ENCODE results near the gene RFPL2.

RFPL2 gene

GRCh38 chr22:32204856-32205722 is at the start of gene RFPL2:
Gene RFPL2 (minus strand): TSS chr22:32205073. CDS start chr22:32202451, 2,622 bp downstream.
- no peak for DNase-seq

- no peak for DNase-seq
Observed at GRCh38 chr22:32249231-32249630, 44.4 kb upstream of the RFPL2 start.

GRCh38 chr22:32248276-32248675 is 43.4 kb upstream of the RFPL2 start:
- DNase-seq = no peak

- no peak for DNase-seq
Observed at GRCh38 chr22:32246166-32246565, 41.3 kb upstream of the RFPL2 start.

DNA sequence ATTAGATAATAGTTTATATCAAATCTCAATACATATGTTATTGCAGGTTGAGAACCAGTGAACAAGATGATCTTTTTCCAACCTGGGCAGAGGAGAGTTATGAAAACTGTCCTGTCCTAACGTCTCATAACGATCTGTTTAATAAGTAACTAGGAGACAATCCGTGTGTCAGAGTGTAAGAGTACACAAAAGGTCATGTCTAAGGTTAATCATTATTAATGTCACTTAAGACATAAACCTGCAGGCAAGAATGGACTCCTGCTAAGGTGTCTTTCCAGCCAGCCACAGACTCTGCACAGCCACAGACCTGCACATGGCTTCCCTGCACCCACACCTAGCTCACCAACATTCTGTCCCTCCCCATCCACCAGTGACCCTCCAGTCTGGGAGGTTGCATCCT is 40.2 kb upstream of the RFPL2 start:
- no peak for DNase-seq

GRCh38 chr22:32244547-32244946 is 39.7 kb upstream of the RFPL2 start:
- DNase-seq = no peak

GRCh38 chr22:32240461-32240860 is 35.6 kb upstream of the RFPL2 start:
- no peak for DNase-seq

DNA sequence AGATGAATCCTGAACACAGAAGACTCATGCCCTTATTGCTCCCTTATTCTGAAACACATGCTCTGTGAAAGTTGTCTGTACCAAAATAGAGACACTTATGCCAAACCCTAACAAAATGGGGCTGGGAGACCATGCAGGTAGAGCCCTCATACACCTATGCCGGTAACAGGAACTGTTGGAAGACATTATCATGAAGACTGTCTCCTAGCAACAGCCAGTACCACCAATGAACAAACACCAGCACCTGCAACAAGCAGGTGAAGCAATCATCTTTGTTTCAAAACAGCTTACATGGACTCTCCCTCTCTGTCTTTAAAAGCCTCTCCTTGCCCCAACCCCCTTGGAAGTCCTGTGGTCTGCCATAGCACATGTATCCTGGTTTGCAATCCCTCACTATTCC is 33.0 kb upstream of the RFPL2 start:
- no peak for DNase-seq

- DNase-seq = no peak
Observed at GRCh38 chr22:32236970-32237369, 32.1 kb upstream of the RFPL2 start.

GRCh38 chr22:32233091-32233490 is 28.2 kb upstream of the RFPL2 start:
- no peak for DNase-seq

DNA sequence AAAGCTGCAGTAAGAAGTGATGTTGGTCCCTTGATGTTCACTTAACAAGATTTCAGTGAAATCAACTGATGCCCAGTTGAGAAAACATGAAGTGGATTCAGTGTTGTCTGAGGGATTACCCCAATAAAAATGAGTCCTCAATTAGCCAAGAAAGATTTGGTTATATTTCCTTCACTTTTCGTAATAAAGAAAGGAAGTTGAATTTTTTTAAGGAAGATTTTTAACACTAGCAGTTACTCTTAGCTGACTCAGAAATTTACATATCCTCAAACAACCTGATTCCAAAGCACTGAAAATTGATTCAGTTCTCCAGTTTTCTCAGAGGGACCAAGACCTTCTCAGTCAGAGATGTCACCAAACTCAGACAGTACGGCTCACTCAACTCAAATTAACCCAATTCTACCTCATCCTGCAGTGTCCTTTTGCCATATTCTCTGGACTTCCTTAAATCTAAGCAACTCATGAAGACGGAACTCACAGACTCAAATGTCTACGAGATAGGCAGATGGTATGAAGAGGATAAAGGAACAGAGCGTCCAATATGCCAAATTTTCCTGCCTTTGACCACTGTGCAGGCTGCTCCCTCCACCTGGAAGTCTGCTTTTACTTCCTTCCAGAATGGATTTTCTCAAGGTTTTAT is 27.4 kb upstream of the RFPL2 start:
- DNase-seq = no peak

GRCh38 chr22:32226326-32227104 is 21.6 kb upstream of the RFPL2 start:
- DNase-seq = no peak

GRCh38 chr22:32222991-32223390 is 18.1 kb upstream of the RFPL2 start:
- DNase-seq = no peak

DNA sequence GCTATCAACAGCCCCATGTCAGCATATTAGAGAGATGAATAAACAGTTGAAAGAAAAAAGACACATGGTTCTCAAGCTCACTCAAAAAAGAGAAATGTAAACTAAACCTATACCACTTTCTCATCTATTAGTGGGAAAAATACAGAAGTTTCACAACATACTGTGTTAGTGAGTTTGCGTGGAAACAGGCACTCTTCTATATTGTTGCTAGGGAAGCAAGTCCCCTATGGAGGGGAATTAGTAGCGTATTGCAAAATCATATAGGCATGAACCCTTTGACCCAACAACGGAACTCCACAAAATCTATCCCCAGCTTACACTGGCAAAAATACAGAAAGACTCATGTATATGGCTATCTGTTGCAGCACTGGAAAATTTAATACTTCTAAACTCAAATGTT is 14.2 kb upstream of the RFPL2 start:
- DNase-seq = no peak

DNA sequence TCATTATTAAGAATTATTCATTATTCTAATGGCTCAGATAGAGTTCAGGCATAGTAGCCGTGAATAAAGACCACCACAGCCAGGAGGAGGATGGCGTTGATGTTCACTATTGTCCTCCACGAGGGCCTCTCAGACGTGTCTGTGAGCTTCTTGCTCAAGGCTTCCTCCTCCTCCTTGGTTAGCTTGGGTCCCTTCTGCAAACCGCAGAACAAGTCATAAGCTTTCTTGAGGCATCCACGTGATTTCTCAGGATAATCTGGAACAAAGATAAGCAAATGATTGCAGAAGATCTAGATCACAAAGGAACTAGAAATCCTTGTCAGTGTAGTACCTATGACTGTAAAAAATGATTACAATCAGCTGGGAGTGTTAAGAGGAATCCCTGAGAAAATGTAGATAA is 13.6 kb upstream of the RFPL2 start:
- DNase-seq = no peak

DNA sequence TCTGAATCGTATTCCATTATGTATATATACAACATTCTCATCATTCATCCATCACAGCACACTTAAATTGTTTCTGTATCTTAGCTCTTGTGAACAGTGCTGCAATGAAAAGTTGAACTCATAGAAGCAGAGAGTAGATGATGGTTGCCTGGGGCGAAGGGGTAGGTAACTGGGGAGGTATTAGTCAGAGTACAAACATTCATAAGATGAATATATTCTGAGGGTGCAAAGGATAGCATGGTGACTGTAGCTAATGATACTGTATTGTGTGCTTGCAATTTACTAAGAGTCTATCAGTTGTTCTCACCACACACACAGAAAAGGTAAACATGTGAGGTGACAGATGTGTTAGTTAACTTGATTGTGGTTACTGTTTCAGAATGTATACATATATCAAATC is 12.6 kb upstream of the RFPL2 start:
- no peak for DNase-seq

DNA sequence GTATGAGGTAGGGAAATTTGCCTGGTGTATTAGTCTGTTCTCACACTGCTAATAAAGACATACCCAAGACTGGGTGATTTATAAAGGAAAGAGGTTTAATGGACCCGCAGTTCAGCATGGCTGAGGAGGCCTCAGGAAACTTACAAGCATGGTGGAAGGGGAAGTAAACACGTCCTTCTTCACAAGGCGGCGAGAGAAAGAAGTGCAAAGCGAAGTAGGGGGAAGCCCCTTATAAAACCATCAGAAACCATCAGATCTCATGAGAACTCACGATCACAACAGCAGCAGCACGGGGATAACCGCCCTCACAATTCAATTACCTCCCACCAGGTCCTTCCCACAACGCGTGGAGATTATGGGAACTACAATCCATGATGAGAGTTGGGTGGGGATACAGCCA is 12.0 kb upstream of the RFPL2 start:
- DNase-seq = no peak

- DNase-seq = no peak
Observed at GRCh38 chr22:32211011-32211410, 6.1 kb upstream of the RFPL2 start.

DNA sequence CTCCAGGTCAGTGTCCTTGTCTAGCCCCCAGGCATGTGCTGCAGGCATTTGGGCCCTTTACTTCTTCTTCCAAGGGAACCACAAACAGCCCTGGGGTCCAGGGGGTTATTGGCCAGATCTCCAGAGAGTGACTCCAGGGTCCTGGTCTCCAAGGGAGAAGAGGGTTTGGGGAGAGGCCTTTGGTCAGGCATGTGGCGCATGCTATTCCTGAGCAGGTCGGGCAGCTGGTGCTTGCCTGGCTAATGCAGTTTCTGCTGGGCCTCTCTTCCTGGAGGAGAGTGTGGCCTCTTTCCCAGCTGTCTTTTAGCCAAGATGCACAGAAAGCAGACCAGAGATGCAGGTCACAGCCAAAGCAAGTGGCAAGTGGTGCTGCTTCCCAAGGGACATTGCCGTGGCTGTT is 3.8 kb upstream of the RFPL2 start:
- DNase-seq = no peak

DNA sequence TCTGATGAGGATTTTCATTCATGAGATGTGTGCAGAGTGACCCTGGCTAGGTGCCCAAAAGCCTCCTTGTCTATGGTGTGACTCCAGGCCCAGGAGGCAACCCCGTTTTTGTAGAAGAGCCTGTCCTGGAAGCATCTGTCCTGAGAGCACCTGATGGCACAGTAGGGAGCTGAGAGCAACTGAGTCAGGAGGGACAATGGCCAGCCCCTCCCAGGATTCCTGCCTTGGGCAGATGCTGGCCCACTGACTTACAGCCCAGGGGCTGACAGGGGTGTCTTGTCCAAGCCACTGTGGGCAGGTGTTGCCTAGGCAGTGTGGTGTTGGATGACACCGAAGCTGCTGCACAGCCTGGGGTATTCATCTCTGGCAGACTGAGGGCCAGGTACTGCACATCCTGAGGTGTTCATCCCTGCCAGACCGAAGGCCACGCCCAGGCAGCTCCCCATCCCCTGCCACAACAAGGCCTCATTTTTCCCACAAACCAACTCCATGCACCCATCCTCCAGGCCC is 3.2 kb upstream of the RFPL2 start:
- DNase-seq = no peak

DNA sequence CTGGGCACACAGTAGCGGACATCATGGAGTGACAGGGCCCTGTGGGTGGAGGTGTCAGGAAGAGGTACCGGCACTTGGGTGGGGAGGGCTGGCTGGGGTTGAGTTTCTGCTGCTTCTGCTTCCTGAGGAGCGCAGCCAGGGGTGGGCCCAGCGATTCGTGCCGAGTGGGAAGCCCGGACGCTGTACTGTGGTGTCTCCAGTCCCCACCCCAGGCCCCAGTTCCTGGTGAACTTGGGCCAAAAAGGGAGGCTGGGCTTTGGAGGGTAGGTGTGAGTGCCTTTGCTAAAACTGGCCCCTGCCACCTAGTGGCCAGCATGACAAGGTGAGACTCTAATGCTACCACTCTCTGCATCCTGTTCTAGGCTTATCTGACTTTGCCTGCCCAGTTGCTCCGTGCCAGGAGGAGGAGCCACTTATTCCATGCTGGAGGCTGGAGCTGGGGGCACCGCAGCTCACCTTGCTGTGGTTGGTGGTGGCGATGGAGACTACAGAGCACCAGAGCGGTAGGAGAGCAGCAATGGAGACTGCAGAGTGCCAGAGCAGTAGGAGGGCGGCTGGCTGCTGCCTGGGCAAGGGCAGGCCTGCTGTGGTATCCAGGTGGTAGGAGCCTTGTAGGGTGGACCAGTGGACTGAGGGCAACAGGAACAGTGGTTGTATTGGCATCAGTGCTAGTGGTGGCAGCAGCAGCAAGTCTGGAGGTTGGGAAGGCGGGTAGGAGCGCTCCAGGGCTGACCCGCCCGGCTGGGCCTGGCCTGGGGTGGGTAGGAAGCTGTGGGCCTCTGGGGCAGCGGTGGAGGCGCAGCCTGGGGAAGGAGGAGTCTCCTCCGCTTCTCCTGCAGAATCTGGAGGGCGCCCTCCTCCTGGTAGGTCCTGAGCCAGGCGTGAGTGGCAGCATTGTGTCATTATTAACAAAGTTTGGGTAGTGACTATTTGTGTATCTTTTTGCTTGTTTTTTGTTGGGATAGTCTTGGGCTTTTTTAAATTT is 2.2 kb upstream of the RFPL2 start:
- no peak for DNase-seq
